Epithelial cell of prostate (primary cell): ENCODE data around the gene CCDC92.

Experiments used
- DNase-seq: peaks from one replicate; pipeline ENCODE4 v3.0.0-alpha.2; 2011; ENCODE audit warnings: low read depth, low spot score
- H3K27ac ChIP-seq: fragments of 450-650 bp; 2 replicates; pipeline ENCODE4 v1.5.1; 2017; ENCODE audit warnings: mild to moderate bottlenecking

CCDC92 gene

DNA sequence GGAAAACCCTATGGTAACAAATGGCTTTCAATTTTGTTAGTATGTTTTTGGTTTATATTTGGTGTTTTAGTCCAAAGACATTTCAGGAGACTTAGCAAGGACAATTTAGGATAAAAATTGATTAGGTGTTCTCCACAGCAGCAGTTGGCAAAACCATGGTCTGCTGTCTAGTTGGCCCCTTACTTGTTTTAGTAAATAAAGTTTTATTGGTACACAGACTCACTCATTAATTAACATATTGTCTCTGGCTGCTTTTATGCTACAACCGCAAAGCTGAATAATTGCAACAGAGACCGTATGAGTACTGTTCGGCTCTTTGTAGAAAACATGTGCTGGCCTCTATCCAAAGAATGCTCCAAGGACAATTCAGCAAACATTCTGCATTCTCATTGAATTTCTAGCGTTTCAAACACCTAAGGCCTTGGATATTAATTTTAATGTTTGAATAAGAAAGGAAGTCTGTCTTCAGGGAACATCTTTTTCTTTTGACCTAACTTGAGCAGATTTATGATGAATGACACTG, 77.7 kb downstream of the CCDC92 start:
- DNase-seq, result no peak
- no peak overlapping the region for H3K27ac ChIP-seq

GRCh38 chr12:123893276-123893675, 79.4 kb downstream of the CCDC92 start:
- no peak overlapping the region for H3K27ac ChIP-seq
- no peak for DNase-seq

GRCh38 chr12:123892853-123893252, 79.8 kb downstream of the CCDC92 start:
- no peak for DNase-seq
- no peak overlapping the region for H3K27ac ChIP-seq

- H3K27ac ChIP-seq, result no peak overlapping the region
- DNase-seq, result no peak
Measured at GRCh38 chr12:123892180-123892559, 80.5 kb downstream of the CCDC92 start.

DNA sequence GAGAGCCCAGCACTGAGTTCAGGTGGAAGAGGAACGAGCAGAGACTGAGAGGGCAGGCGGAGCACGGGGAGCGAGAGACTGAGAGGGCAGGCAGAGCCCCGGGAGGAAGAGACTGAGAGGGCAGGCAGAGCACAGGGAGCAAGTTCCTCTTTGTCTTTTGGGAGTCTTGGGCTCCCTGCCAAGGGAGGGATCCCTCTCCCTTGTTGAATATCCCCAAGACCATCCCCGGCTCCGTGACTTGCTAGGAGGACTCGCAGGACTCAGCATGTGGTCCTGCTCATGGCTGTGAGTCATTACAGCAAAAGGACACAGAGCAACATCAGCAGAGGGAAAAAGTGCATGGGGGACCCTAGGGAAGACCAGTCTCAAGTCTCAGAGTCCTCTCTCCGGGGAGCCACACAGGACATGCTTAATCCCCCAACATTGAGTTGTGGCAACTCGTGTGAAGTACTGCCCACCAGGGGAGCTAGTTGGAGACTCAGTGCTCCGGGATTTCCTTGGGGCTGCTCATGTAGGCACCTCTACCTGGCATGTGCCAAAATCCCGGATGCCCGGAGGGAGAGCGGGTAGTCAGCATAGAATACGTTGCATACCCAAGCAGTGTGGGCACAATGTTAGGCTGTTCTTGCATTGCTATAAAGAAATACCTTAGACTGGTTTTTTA, 81.0 kb downstream of the CCDC92 start:
- no peak overlapping the region for H3K27ac ChIP-seq
- no peak for DNase-seq

GRCh38 chr12:123891011-123891410, 81.6 kb downstream of the CCDC92 start:
- no peak for DNase-seq
- no peak overlapping the region for H3K27ac ChIP-seq

DNA sequence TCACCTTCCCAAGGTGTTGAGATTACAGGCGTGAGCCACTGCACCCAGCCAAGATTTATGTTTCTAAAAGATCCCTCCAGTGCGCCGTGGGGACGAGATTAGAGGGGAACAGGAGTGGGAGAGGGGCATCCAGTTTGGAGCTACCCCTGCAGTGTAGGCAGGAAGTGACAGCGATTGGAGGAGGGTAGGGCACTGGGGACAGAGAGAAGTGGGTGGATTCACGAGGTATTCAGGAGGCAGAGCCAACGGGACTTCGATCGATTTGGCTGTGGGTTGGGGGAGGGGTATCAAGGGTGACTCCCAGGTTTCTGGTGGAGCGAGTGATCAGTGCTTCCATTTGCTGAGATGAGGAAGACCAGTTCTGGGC, 82.1 kb downstream of the CCDC92 start:
- no peak for DNase-seq
- H3K27ac ChIP-seq, result no peak overlapping the region

DNA sequence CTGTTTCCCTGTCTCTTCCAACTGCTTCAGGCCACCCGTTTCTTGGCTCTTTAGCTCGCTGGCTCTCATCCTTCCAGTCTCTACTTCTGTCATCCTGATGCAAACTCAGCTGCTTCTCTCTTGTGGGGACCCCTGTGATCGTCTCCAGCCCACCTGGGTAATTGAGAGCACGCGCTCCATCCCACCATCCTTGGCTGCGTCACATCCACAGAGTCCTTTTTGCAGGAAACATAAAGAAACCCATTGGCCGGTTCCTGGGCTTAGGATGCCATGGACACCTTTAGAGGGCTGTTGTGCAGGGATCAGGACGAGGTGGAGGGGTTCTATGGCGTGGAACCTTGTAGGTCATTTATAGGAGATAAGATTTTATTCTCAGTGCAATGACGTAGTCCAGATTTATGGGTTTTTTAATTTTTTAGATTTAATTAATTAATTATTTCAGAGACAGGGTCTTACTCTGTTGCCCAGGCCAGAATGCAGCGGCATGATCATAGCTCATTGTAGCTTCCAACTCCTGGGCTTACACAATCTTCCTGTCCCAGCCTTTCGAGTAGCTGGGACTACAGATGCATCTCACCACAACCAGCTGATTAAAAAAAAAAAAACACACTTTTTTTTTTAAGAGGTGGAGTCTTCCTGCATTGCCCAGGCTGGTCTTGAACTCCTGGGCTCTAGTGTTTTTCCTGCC, 82.6 kb downstream of the CCDC92 start:
- no peak for DNase-seq
- no peak overlapping the region for H3K27ac ChIP-seq

- DNase-seq, result no peak
- H3K27ac ChIP-seq, result no peak overlapping the region
Measured at GRCh38 chr12:123888989-123889388, 83.6 kb downstream of the CCDC92 start.

GRCh38 chr12:123886931-123887582, 85.6 kb downstream of the CCDC92 start:
- no peak for DNase-seq
- no peak overlapping the region for H3K27ac ChIP-seq

DNA sequence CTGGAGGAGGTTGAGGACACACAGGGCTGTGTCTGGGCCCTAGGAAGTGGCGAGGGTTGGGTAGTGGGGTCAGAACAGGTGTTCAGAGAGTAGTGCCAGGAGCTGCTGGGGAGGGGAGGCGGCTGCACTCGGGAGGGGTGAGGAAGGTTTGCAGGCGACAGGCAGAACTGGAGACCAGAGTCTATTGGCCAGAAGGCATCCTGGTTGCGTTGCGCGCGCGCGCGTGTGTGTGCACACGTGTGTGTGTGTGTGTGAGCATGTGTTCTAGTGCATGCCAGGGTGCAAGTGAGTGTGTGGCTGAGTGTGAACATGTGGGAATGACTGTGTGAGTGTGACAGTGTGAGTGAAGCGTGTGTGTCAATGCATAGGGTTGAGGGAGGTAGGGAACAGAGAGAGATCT, 86.4 kb downstream of the CCDC92 start:
- H3K27ac ChIP-seq, result no peak overlapping the region
- DNase-seq, result no peak
